ENCODE data around the gene HSPA12A.

HSPA12A gene

DNA sequence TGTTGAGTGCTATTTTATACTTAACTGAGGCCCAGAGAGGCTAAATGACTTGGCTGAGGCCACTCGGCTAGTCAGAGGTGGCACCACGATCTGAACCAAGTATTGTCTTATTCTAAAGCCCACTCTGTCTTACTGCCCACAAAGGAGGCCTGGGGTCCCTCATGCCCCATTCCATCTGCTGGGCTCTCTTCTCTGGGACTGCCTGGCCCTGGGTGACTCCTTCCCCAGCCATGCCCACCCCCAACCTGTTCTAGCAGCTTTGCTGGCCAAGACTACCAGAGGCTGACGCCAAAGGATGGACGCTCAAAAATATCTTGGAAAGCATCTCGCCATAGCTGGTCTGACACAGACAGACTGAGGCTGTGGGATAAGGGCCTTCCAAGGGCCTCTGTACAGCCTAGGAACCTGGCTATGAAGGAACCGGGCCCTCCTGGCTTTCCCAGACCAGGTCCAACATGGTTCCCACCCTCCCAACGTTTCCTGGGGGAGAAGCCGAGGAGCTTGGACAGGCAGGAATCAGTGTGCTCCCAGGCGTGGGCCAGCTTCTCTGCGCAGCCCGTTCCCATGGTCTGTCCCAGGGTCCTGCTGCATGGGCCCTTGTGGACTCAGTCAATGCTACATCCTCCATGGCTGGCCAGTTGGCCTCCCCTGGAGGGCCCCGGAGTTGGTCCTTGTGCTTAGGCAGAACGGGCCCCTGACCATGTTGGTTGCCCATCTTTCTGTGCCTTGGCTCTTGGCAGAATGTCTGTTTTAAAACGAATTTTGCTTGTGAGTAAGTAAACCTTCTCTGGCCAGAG is 11.7 kb downstream of the HSPA12A start:
- TF ChIP-seq, protein P1, sequence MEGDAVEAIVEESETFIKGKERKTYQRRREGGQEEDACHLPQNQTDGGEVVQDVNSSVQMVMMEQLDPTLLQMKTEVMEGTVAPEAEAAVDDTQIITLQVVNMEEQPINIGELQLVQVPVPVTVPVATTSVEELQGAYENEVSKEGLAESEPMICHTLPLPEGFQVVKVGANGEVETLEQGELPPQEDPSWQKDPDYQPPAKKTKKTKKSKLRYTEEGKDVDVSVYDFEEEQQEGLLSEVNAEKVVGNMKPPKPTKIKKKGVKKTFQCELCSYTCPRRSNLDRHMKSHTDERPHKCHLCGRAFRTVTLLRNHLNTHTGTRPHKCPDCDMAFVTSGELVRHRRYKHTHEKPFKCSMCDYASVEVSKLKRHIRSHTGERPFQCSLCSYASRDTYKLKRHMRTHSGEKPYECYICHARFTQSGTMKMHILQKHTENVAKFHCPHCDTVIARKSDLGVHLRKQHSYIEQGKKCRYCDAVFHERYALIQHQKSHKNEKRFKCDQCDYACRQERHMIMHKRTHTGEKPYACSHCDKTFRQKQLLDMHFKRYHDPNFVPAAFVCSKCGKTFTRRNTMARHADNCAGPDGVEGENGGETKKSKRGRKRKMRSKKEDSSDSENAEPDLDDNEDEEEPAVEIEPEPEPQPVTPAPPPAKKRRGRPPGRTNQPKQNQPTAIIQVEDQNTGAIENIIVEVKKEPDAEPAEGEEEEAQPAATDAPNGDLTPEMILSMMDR (IDR thresholded peaks at IDR 0.05) = no peak
- no peaks in the 10 kb centered on the region for H3K36me3 ChIP-seq
- H3K27ac ChIP-seq = no peak overlapping the region
- H3K4me1 ChIP-seq (ENCODE audit: control insufficient read depth in 1 of 2, insufficient read depth in 1 of 2, low read depth in 1 of 2, low read length in 1 of 2) = no peaks in the 10 kb centered on the region
- H3K27me3 ChIP-seq = peaks cover 24% of the 10 kb centered on the region
- no peaks in the 10 kb centered on the region for H3K9me3 ChIP-seq
- no peak overlapping the region for H3K4me3 ChIP-seq (ENCODE audit: low read depth in 1 of 2, low read length in 1 of 2)

DNA sequence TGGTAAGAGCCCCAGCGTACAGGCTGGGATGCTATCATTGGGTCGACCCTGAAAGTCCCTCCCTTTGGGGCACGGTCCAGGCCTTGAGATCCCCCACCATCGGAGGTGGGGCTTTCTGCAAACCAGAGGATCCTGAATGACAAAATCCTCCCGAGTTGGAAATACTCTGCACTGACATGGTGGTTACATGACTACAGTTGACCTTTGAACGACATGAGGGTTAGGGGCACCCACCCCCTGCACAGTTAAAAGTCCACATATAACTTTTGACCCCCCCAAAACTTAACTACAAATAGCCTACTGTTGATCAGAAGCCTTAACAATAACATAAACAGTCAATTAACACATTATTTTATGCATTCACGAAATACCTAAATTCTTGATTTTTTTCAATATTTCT is 13.1 kb downstream of the HSPA12A start:
- H3K27ac ChIP-seq = no peak overlapping the region
- H3K27me3 ChIP-seq = peaks cover 10% of the 10 kb centered on the region
- TF ChIP-seq, protein P1 (IDR thresholded peaks at IDR 0.05) = no peak
- no peaks in the 10 kb centered on the region for H3K4me1 ChIP-seq (ENCODE audit: control insufficient read depth in 1 of 2, insufficient read depth in 1 of 2, low read depth in 1 of 2, low read length in 1 of 2)
- no peaks in the 10 kb centered on the region for H3K36me3 ChIP-seq
- no peaks in the 10 kb centered on the region for H3K9me3 ChIP-seq
- H3K4me3 ChIP-seq (ENCODE audit: low read depth in 1 of 2, low read length in 1 of 2) = no peak overlapping the region

DNA sequence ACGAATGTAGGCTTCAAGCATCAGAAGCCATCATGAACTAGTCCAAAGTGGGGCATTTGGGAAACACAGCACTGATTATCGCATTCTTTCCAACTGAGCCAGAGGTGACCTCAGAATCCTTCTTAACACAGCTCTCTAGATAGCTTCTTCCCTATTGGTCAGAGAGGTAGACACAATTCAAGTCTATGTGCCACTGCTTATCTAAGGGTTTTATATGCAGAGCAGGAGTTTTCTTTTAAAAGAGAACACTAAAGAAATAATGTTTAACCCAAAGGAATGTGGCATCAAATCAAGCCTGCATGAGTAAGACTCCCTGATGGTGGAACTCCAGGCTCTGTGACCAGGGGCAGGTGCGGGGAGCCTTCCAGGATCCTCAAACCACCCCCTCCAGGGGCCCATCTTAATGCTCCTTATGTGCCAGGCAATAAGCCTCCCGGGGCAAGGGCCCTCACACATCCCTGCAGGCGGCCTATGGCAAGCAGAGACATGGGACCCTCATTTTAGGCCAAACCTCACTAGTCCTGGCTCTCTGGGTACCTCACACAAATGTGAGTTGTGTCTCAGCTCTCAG is 13.8 kb downstream of the HSPA12A start:
- TF ChIP-seq, protein P1 (IDR thresholded peaks at IDR 0.05) = no peak
- H3K4me1 ChIP-seq (ENCODE audit: control insufficient read depth in 1 of 2, insufficient read depth in 1 of 2, low read depth in 1 of 2, low read length in 1 of 2) = no peaks in the 10 kb centered on the region
- no peaks in the 10 kb centered on the region for H3K36me3 ChIP-seq
- no peaks in the 10 kb centered on the region for H3K9me3 ChIP-seq
- H3K27ac ChIP-seq = no peak overlapping the region
- peaks cover 9% of the 10 kb centered on the region for H3K27me3 ChIP-seq
- no peak overlapping the region for H3K4me3 ChIP-seq (ENCODE audit: low read depth in 1 of 2, low read length in 1 of 2)

DNA sequence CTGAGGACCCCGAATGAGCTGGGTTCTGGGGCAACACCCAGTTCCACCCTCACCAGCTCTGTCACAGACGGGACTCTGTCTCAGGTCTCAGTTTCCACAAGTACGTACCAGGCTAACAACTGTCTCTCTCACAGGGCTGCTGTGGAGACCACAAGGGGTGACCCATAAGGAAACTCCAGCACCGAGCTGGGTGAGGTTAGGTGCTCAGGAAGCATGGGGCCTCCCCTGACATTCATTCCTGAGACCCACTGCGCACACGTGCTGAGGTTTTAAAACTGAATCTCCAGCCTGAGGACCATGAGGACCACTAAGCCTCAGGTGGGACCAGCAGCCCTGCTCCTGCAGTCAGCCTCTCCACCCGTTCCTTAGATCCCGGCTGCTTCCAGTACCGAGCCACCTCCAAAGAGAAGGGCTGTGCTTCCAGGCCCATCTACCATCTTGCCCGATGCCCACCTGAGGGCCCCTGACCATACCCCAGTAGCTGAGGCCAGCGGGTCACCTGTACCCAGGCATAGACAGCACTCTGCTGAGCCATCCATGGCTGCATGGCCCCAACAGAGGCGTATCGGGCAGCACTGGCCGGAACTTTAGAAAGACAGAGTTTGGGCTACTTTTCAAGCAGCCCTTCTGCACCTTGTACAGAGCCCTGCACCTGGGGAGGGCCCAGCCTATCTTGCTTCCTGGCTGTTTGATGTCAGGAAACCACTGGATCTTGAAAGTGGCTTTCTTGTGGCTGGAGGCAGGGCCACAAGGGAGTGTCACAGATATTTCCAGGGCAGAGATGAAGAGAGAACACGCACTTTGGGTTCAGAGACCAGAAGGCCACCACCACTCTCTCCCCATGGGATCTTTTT is 18.7 kb downstream of the HSPA12A start:
- Histone ChIP-seq H3K27me3 (peaks cover 17% of the 10 kb centered on the region), H3K36me3 (no peaks in the 10 kb centered on the region), H3K4me3 (ENCODE audit: low read depth in 1 of 2, low read length in 1 of 2) (no peak overlapping the region), H3K4me1 (ENCODE audit: control insufficient read depth in 1 of 2, insufficient read depth in 1 of 2, low read depth in 1 of 2, low read length in 1 of 2) (no peaks in the 10 kb centered on the region), H3K27ac (no peak overlapping the region), H3K9me3 (no peaks in the 10 kb centered on the region)
- TF ChIP-seq, protein P1 (IDR thresholded peaks at IDR 0.05) = no peak

DNA sequence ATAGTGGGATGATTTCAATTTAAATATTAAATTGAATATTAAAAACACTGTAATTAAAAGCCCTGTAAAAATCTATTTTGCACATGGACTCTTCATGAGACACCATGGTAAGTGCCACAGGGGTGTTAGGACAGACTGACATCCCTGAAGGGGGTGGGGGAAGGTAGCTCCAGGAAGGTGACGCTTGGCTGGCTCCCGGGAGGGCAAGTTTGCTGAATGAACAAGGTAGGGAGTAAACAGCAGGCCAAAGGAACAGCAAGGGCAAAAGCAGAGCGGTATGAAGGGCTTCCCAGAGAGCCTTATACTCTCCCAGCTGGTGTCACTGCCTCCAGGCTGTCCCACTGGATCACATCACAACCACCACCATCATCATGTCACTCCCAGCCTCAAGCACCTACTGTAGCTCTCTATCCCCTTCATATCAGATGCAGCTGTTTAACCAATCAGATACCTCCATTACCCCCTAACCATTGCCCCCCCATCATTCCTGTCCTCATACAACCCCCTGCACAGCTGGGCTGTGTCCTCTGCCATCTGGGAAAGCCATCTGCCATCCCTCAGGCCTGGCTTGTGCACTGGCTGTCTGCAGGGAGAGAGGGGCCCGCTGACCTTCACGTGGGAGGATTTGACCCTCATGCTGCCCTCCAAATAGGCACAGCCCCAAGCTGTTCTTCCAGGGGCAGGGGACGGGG is 19.5 kb downstream of the HSPA12A start:
- Histone ChIP-seq H3K4me1 (ENCODE audit: control insufficient read depth in 1 of 2, insufficient read depth in 1 of 2, low read depth in 1 of 2, low read length in 1 of 2) (no peaks in the 10 kb centered on the region), H3K27me3 (peaks cover 17% of the 10 kb centered on the region)

More for the DNA sequence above, 19.5 kb downstream of the HSPA12A start:
- Histone ChIP-seq H3K36me3 (no peaks in the 10 kb centered on the region), H3K9me3 (no peaks in the 10 kb centered on the region), H3K27ac (no peak overlapping the region), H3K4me3 (ENCODE audit: low read depth in 1 of 2, low read length in 1 of 2) (no peak overlapping the region)
- TF ChIP-seq, protein P1 (IDR thresholded peaks at IDR 0.05) = no peak
